ENCODE measurements around the gene POLE2.
"Not testable (repeated sequence)": the region's sequence is repeated elsewhere in the genome, so short reads cannot be mapped to it uniquely, and the experiment has no call there.

Gene POLE2

GRCh38 chr14:49687942-49688700 lies at the start of gene POLE2:
POLE2 (minus strand) TSS chr14:49688214; CDS start chr14:49688203, 11 bp downstream.
- H3K4me2 ChIP-seq (ENCODE audit: low read length) = peak within 1 kb of the TSS; percentile 94
- peaks cover 21% of the 10 kb centered on the region for H3K36me3 ChIP-seq (ENCODE audit: control insufficient read depth, low read length)
- H3F3A ChIP-seq (ENCODE audit: control insufficient read depth, insufficient read depth) = peaks cover 27% of the 10 kb centered on the region
- H3K9me3 ChIP-seq (ENCODE audit: control insufficient read depth, insufficient read depth, low read length) = no peaks in the 10 kb centered on the region
- H3K79me2 ChIP-seq (ENCODE audit: control insufficient read depth, low read length) = peaks cover 51% of the 10 kb centered on the region
- TF ChIP-seq EZH2phosphoT487 (IDR thresholded peaks at IDR 0.05; ENCODE audit: borderline replicate concordance, low read length) = no peak
- TF ChIP-seq CTCF (IDR thresholded peaks at IDR 0.05; ENCODE audit: low read depth, low read length, poor library complexity, severe bottlenecking) = peak; percentile 17
- no peaks in the 10 kb centered on the region for H3K27me3 ChIP-seq (ENCODE audit: control insufficient read depth, low read length)
- H3K4me1 ChIP-seq (ENCODE audit: control insufficient read depth, low read length) = peaks cover 43% of the 10 kb centered on the region
- H3K4me3 ChIP-seq (ENCODE audit: low read length) = peak within 1 kb of the TSS; percentile 95
- H3K9me2 ChIP-seq (replicated peaks; ENCODE audit: control insufficient read depth, low read length) = no peaks in the 10 kb centered on the region
- H3K27ac ChIP-seq (ENCODE audit: low read depth, low read length) = peak within 1 kb of the TSS; percentile 48
- no peaks in the 10 kb centered on the region for H4K20me1 ChIP-seq (ENCODE audit: control insufficient read depth, insufficient read depth, low read depth, low read length)

- not testable (repeated sequence) for H3K36me3 ChIP-seq (ENCODE audit: control insufficient read depth, low read length); H3K27me3 ChIP-seq (ENCODE audit: control insufficient read depth, low read length); H3K9me2 ChIP-seq (replicated peaks; ENCODE audit: control insufficient read depth, low read length); H3K4me1 ChIP-seq (ENCODE audit: control insufficient read depth, low read length); H3K4me3 ChIP-seq (ENCODE audit: low read length); H3F3A ChIP-seq (ENCODE audit: control insufficient read depth, insufficient read depth); H4K20me1 ChIP-seq (ENCODE audit: control insufficient read depth, insufficient read depth, low read depth, low read length); H3K9me3 ChIP-seq (ENCODE audit: control insufficient read depth, insufficient read depth, low read length); H3K79me2 ChIP-seq (ENCODE audit: control insufficient read depth, low read length); H3K4me2 ChIP-seq (ENCODE audit: low read length); H3K27ac ChIP-seq (ENCODE audit: low read depth, low read length)
These were observed 47.7 kb upstream of the POLE2 start for GRCh38 chr14:49735669-49736068.

- TF ChIP-seq CTCF (IDR thresholded peaks at IDR 0.05; ENCODE audit: low read depth, low read length, poor library complexity, severe bottlenecking) (no peak), EZH2phosphoT487 (IDR thresholded peaks at IDR 0.05; ENCODE audit: borderline replicate concordance, low read length) (no peak)
- no peaks in the 10 kb centered on the region for H3K79me2 ChIP-seq (ENCODE audit: control insufficient read depth, low read length)
- H3K36me3 ChIP-seq (ENCODE audit: control insufficient read depth, low read length) = no peaks in the 10 kb centered on the region
- H4K20me1 ChIP-seq (ENCODE audit: control insufficient read depth, insufficient read depth, low read depth, low read length) = no peaks in the 10 kb centered on the region
- H3K4me1 ChIP-seq (ENCODE audit: control insufficient read depth, low read length) = no peaks in the 10 kb centered on the region
- no peak overlapping the region for H3K27ac ChIP-seq (ENCODE audit: low read depth, low read length)
- no peaks in the 10 kb centered on the region for H3K9me3 ChIP-seq (ENCODE audit: control insufficient read depth, insufficient read depth, low read length)
- H3K4me2 ChIP-seq (ENCODE audit: low read length) = no peak overlapping the region
- no peaks in the 10 kb centered on the region for H3K9me2 ChIP-seq (replicated peaks; ENCODE audit: control insufficient read depth, low read length)
- no peaks in the 10 kb centered on the region for H3K27me3 ChIP-seq (ENCODE audit: control insufficient read depth, low read length)
- no peak overlapping the region for H3K4me3 ChIP-seq (ENCODE audit: low read length)
- H3F3A ChIP-seq (ENCODE audit: control insufficient read depth, insufficient read depth) = no peaks in the 10 kb centered on the region
These were observed 45.8 kb upstream of the POLE2 start for GRCh38 chr14:49733836-49734235.

- TF ChIP-seq CTCF (IDR thresholded peaks at IDR 0.05; ENCODE audit: low read depth, low read length, poor library complexity, severe bottlenecking) (no peak), EZH2phosphoT487 (IDR thresholded peaks at IDR 0.05; ENCODE audit: borderline replicate concordance, low read length) (no peak)
- no peak overlapping the region for H3K4me3 ChIP-seq (ENCODE audit: low read length)
- no peak overlapping the region for H3K27ac ChIP-seq (ENCODE audit: low read depth, low read length)
- H3K36me3 ChIP-seq (ENCODE audit: control insufficient read depth, low read length) = no peaks in the 10 kb centered on the region
- H3K4me2 ChIP-seq (ENCODE audit: low read length) = no peak overlapping the region
- no peaks in the 10 kb centered on the region for H3K27me3 ChIP-seq (ENCODE audit: control insufficient read depth, low read length)
- H3K79me2 ChIP-seq (ENCODE audit: control insufficient read depth, low read length) = no peaks in the 10 kb centered on the region
- H3K9me3 ChIP-seq (ENCODE audit: control insufficient read depth, insufficient read depth, low read length) = no peaks in the 10 kb centered on the region
- no peaks in the 10 kb centered on the region for H3F3A ChIP-seq (ENCODE audit: control insufficient read depth, insufficient read depth)
- H3K9me2 ChIP-seq (replicated peaks; ENCODE audit: control insufficient read depth, low read length) = no peaks in the 10 kb centered on the region
- no peaks in the 10 kb centered on the region for H3K4me1 ChIP-seq (ENCODE audit: control insufficient read depth, low read length)
- no peaks in the 10 kb centered on the region for H4K20me1 ChIP-seq (ENCODE audit: control insufficient read depth, insufficient read depth, low read depth, low read length)
These were observed 44.9 kb upstream of the POLE2 start for GRCh38 chr14:49732896-49733295.
